Adipose tissue (tissue), 3 donors: ENCODE results near the gene VEGFC. TPM values are rescaled to one million over a fixed set of nuclear protein-coding genes. Genes with fewer than 3 reads are reported as not detected.

Source experiments
- H3K27ac ChIP-seq: one replicate; pipeline ENCODE4 v1.5.1; 2013; ENCODE audit warnings: low read depth, low read length
- WGBS, 3 donors: extraction: QIAGEN DNeasy Blood & Tissue Kit; methylation state at CpG; one replicate each; pipeline ENCODE4 v1.1.7; 2013; 5-methylcytosine and 5-hydroxymethylcytosine counted together
- polyA plus RNA-seq, 3 donors: library from polyadenylated mRNA; stranded (reverse); fragments of 200-250 nt; gene quantifications; one replicate each; pipeline ENCODE4 v1.2.3, GENCODE V29; 2013
- donor health status: healthy with polysubstance abuse.
- donor health status: Bipolar disorder and iron deficiency.
- donor health status: healthy.

VEGFC gene
- polyA plus RNA-seq, 3 donors, result 1.3 to 16.7 (median 16.0) TPM

- H3K27ac ChIP-seq, result no peak overlapping the region
- WGBS, 3 donors, result 43 to 65% (median 62%) methylated on average over 4 of the region's 4 CpGs
Measured at GRCh38 chr4:176741253-176741652, 51.5 kb downstream of the VEGFC start.

- WGBS, 3 donors, result 67 to 94% (median 73%) methylated on average over 2 of the region's 2 CpGs
- H3K27ac ChIP-seq, result no peak overlapping the region
Measured at GRCh38 chr4:176735300-176735699, 57.4 kb downstream of the VEGFC start.

- no peak overlapping the region for H3K27ac ChIP-seq
- 30 to 64% (median 57%) methylated on average over 4 of the region's 4 CpGs for WGBS, 3 donors
Measured at GRCh38 chr4:176734461-176734860, 58.3 kb downstream of the VEGFC start.

GRCh38 chr4:176729489-176729888, 63.2 kb downstream of the VEGFC start:
- WGBS, 3 donors, result 38 to 74% (median 70%) methylated on average over 3 of the region's 3 CpGs
- H3K27ac ChIP-seq, result no peak overlapping the region

- no peak overlapping the region for H3K27ac ChIP-seq
- 47 to 69% (median 55%) methylated on average over 8 of the region's 8 CpGs for WGBS, 3 donors
Measured at GRCh38 chr4:176726803-176727202, 65.9 kb downstream of the VEGFC start.

- 76 to 90% (median 88%) methylated on average over 3 of the region's 3 CpGs for WGBS, 3 donors
- no peak overlapping the region for H3K27ac ChIP-seq
Measured at GRCh38 chr4:176721459-176721858, 71.3 kb downstream of the VEGFC start.

GRCh38 chr4:176718881-176719280, 73.8 kb downstream of the VEGFC start:
- no peak overlapping the region for H3K27ac ChIP-seq
- 19 to 76% (median 62%) methylated on average over 1 of the region's 1 CpG for WGBS, 3 donors

- H3K27ac ChIP-seq, result no peak overlapping the region
- WGBS, 3 donors, result 51 to 70% (median 61%) methylated on average over 2 of the region's 2 CpGs
Measured at GRCh38 chr4:176717237-176717636, 75.5 kb downstream of the VEGFC start.

- no peak overlapping the region for H3K27ac ChIP-seq
Measured at GRCh38 chr4:176709417-176709816, 83.3 kb downstream of the VEGFC start.

GRCh38 chr4:176708771-176709311, 83.9 kb downstream of the VEGFC start:
- no peak overlapping the region for H3K27ac ChIP-seq

More at GRCh38 chr4:176709417-176709816, 83.3 kb downstream of the VEGFC start:
- WGBS, 3 donors, result 69 to 82% (median 69%) methylated on average over 5 of the region's 5 CpGs

GRCh38 chr4:176690716-176691115, 102.0 kb downstream of the VEGFC start:
- 83 to 96% (median 94%) methylated on average over 5 of the region's 5 CpGs for WGBS, 3 donors
- no peak overlapping the region for H3K27ac ChIP-seq

GRCh38 chr4:176680668-176681180, 112.0 kb downstream of the VEGFC start:
- no peak overlapping the region for H3K27ac ChIP-seq
- WGBS, 3 donors, result 60 to 64% (median 63%) methylated on average over 4 of the region's 4 CpGs

GRCh38 chr4:176676901-176677300, 115.8 kb downstream of the VEGFC start:
- 72 to 78% (median 77%) methylated on average over 4 of the region's 4 CpGs for WGBS, 3 donors

GRCh38 chr4:176675810-176676209, 116.9 kb downstream of the VEGFC start:
- no peak overlapping the region for H3K27ac ChIP-seq
- 63 to 89% (median 85%) methylated on average over 3 of the region's 3 CpGs for WGBS, 3 donors

More at GRCh38 chr4:176676901-176677300, 115.8 kb downstream of the VEGFC start:
- no peak overlapping the region for H3K27ac ChIP-seq

- WGBS, 3 donors, result 63 to 74% (median 64%) methylated on average over 9 of the region's 9 CpGs
- H3K27ac ChIP-seq, result no peak overlapping the region
Measured at GRCh38 chr4:176671532-176671931, 121.2 kb downstream of the VEGFC start.

- no peak overlapping the region for H3K27ac ChIP-seq
- WGBS, 3 donors, result 22 to 48% (median 45%) methylated on average over 2 of the region's 2 CpGs
Measured at GRCh38 chr4:176668324-176668723, 124.4 kb downstream of the VEGFC start.

- 69 to 90% (median 86%) methylated on average over 4 of the region's 4 CpGs for WGBS, 3 donors
Measured at GRCh38 chr4:176664964-176665363, 127.8 kb downstream of the VEGFC start.

GRCh38 chr4:176660561-176660960, 132.2 kb downstream of the VEGFC start:
- WGBS, 3 donors, result 67 to 85% (median 83%) methylated on average over 5 of the region's 5 CpGs
- no peak overlapping the region for H3K27ac ChIP-seq

More at GRCh38 chr4:176664964-176665363, 127.8 kb downstream of the VEGFC start:
- no peak overlapping the region for H3K27ac ChIP-seq

- H3K27ac ChIP-seq, result no peak overlapping the region
- 72 to 90% (median 80%) methylated on average over 3 of the region's 3 CpGs for WGBS, 3 donors
Measured at GRCh38 chr4:176656108-176656507, 136.6 kb downstream of the VEGFC start.

GRCh38 chr4:176654565-176655216, 138.0 kb downstream of the VEGFC start:
- no peak overlapping the region for H3K27ac ChIP-seq
- WGBS, 3 donors, result 69 to 85% (median 82%) methylated on average over 7 of the region's 7 CpGs
